Endothelial cell (in vitro differentiated cells): ENCODE results near the gene EIF2B1. TPM values are rescaled to one million over a fixed set of nuclear protein-coding genes. Genes with fewer than 3 reads are reported as not detected.

ENCODE experiments used
- DNase-seq: peaks from one replicate; pipeline ENCODE4 v3.0.0; 2021; ENCODE audit warnings: low spot score
- H3K27ac Mint-ChIP-seq: one replicate; pipeline ENCODE4 v1.8.0; 2021; ENCODE audit warnings: mixed read lengths, inconsistent platforms; ENCODE audit not compliant: unreplicated experiment
- H3K27me3 Mint-ChIP-seq: one replicate; pipeline ENCODE4 v1.8.0; 2021; ENCODE audit warnings: mild to moderate bottlenecking, moderate library complexity, mixed read lengths, inconsistent platforms; ENCODE audit not compliant: unreplicated experiment
- H3K36me3 Mint-ChIP-seq: one replicate; pipeline ENCODE4 v1.8.0; 2021; ENCODE audit warnings: mild to moderate bottlenecking, low read depth, mixed read lengths, inconsistent platforms; ENCODE audit not compliant: unreplicated experiment
- H3K4me1 Mint-ChIP-seq: one replicate; pipeline ENCODE4 v1.8.0; 2021; ENCODE audit warnings: mild to moderate bottlenecking, mixed read lengths, inconsistent platforms; ENCODE audit not compliant: unreplicated experiment
- H3K4me3 Mint-ChIP-seq: one replicate; pipeline ENCODE4 v1.8.0; 2021; ENCODE audit warnings: mild to moderate bottlenecking, mixed read lengths, inconsistent platforms; ENCODE audit not compliant: unreplicated experiment
- H3K9me3 Mint-ChIP-seq: one replicate; pipeline ENCODE4 v1.8.0; 2021; ENCODE audit warnings: mixed read lengths, inconsistent platforms; ENCODE audit not compliant: unreplicated experiment
- total RNA-seq: library from RNA; stranded (reverse); fragmentation: NEBNext Ultra II Directional; extraction: Animal tissue kit (Norgen Biotek cat#: 25700); gene quantifications from one replicate; pipeline ENCODE4 v1.2.1, GENCODE V29; 2021; ENCODE audit not compliant: unreplicated experiment
- TF ChIP-seq, protein P1 (sequence below): fragments of 200-600 bp; sonication (generic); IDR thresholded peaks from one replicate; pipeline ENCODE4 v1.5.0; 2021; ENCODE audit warnings: antibody characterized with exemption; ENCODE audit not compliant: unreplicated experiment

EIF2B1 gene
- total RNA-seq, 1 donor from 2014 or later: 52.0 TPM

DNA sequence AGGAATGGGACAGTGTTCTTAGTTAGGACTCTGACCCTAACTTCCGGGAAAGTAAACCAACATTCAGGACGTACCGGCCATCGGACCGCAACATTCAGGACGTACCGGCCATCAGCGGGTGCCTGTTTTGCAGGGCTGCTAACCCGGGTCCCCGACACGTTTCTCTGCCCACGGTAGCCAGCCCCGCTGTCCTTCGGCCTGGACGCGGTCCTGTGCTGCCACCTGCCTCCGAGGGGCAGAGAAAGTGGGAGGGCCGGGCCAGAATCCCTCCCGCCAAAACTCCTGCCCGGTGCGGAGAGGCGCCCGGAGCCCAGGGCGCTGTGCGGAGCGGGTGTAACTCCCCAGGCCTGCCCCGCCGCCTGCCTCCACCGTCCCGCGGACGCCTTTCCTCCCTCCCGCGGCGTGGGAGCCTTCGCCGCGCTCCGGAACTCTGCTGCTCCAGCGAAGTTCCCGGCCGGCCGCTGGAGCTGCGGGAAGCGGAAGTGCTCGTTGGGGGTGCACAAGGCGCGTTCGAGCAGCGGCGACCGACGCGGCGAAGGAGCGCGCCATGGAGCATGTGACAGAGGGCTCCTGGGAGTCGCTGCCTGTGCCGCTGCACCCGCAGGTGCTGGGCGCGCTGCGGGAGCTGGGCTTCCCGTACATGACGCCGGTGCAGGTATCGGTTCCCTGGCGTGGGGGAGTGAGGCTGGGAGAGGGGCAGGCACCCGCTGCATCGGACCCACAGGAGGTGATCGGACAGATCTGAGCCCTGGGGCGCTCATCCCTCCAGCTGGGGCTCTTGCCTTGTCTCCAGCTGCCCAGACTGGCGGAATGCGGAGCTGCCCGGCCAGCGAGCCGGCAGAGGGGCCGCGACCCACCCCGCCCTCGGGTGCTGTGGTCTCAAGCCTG is 31.6 kb downstream of the EIF2B1 start, which contains the start of gene DDX55:
DDX55 (plus strand) TSS at position 498 of the 888 bp plus-strand sequence; CDS start at position 548, 50 bp downstream.
- DNase-seq: peak; percentile 82
- H3K9me3 Mint-ChIP-seq: no peaks in the 10 kb centered on the region
- peaks cover 11% of the 10 kb centered on the region for H3K4me1 Mint-ChIP-seq
- peaks cover 11% of the 10 kb centered on the region for H3K27me3 Mint-ChIP-seq
- peak within 1 kb of the TSS; percentile 97 for H3K4me3 Mint-ChIP-seq
- peak within 1 kb of the TSS; percentile 90 for H3K27ac Mint-ChIP-seq
- TF ChIP-seq, protein P1, sequence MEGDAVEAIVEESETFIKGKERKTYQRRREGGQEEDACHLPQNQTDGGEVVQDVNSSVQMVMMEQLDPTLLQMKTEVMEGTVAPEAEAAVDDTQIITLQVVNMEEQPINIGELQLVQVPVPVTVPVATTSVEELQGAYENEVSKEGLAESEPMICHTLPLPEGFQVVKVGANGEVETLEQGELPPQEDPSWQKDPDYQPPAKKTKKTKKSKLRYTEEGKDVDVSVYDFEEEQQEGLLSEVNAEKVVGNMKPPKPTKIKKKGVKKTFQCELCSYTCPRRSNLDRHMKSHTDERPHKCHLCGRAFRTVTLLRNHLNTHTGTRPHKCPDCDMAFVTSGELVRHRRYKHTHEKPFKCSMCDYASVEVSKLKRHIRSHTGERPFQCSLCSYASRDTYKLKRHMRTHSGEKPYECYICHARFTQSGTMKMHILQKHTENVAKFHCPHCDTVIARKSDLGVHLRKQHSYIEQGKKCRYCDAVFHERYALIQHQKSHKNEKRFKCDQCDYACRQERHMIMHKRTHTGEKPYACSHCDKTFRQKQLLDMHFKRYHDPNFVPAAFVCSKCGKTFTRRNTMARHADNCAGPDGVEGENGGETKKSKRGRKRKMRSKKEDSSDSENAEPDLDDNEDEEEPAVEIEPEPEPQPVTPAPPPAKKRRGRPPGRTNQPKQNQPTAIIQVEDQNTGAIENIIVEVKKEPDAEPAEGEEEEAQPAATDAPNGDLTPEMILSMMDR: no peak
- peaks cover 12% of the 10 kb centered on the region for H3K36me3 Mint-ChIP-seq

DNA sequence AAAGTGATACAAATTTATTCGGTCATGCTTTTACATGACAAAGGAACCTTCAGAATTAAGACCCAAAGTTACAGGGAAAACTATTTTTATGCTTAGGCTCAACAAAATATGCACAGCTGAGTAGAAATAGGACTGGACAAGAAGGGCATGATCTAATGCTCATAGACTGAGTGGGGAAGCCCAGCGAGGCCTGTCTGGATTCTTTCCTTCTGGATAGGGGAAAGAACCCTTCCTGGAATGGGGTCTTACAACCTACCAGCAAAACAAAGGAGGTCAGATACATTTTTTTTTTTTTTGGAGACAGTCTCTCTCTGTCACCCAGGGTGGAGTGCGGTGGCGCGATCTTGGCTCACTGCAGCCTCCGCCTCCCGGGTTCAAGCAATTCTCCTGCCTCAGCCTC is 33.8 kb downstream of the EIF2B1 start:
- peaks cover 15% of the 10 kb centered on the region for H3K36me3 Mint-ChIP-seq
- H3K4me1 Mint-ChIP-seq: peaks cover 11% of the 10 kb centered on the region
- H3K9me3 Mint-ChIP-seq: no peaks in the 10 kb centered on the region
- peaks cover 11% of the 10 kb centered on the region for H3K27me3 Mint-ChIP-seq
- no peak overlapping the region for H3K4me3 Mint-ChIP-seq
- no peak overlapping the region for H3K27ac Mint-ChIP-seq
- TF ChIP-seq, protein P1: no peak
- DNase-seq: no peak

DNA sequence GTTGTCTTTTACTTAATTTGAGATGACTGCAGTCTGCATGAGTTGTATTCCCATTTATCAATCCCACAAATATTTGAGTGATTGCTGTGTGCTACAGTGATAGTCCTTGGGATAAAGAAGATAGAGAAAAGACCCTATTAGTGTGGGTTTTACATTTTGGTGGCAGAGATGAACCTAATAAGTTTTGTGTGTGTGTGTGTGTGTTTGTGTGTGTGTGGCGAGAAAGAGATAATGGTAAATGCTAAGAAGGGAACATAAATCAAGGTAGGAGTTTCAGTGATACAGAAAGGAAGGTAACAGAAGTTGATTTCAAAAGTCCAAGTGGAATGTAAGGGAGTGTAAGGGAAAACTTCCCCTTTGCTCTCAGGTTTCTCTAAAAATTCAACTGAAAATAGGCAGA is 34.2 kb downstream of the EIF2B1 start:
- peak overlapping the region; percentile 1 for H3K4me3 Mint-ChIP-seq
- H3K36me3 Mint-ChIP-seq: peaks cover 15% of the 10 kb centered on the region
- DNase-seq: no peak
- TF ChIP-seq, protein P1: no peak
- H3K27ac Mint-ChIP-seq: no peak overlapping the region
- no peaks in the 10 kb centered on the region for H3K9me3 Mint-ChIP-seq
- H3K4me1 Mint-ChIP-seq: peaks cover 11% of the 10 kb centered on the region
- peaks cover 11% of the 10 kb centered on the region for H3K27me3 Mint-ChIP-seq

DNA sequence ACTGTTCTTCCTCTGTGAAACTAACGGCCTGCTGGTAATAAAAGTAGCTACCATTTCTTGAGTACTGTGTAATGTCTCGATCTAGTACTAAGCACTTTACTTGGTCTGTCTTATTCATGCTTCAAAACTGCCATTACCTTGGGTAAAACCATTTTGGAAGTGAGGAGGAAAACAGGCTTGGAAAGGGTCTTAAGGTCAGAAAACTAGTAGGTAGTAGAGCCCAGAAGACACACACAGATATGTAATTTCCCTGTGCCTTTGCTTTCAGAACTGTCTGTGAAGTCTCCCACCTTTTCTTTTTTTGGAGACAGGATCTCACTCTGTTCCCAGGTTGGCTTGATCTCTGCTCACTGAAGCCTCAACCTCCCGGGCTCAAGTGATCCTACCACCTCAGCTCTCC is 35.0 kb downstream of the EIF2B1 start:
- Mint-ChIP-seq H3K9me3 (no peaks in the 10 kb centered on the region), H3K27ac (no peak overlapping the region), H3K4me1 (peaks cover 11% of the 10 kb centered on the region), H3K4me3 (no peak overlapping the region), H3K27me3 (peaks cover 11% of the 10 kb centered on the region), H3K36me3 (peaks cover 15% of the 10 kb centered on the region)
- TF ChIP-seq, protein P1: no peak
- DNase-seq: no peak

DNA sequence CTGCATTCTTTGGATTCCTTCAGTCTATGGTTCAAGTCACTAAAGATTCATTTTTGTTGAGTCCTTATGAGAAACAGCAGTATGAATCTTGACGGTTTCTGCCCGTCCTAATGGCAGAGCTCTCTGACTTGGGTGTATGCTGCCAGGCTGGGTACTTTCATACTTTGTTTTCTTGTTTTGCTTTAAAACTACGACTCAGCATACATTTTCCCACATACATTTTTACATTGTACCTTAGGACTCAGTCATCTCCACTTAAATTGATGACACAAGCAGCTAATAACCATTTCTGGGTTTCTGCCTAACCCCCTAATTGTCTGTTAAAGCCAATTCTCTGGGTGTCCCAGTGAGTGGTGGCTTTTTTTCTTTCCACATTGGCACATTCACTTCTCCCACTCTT is 36.4 kb downstream of the EIF2B1 start:
- H3K27me3 Mint-ChIP-seq: peaks cover 6% of the 10 kb centered on the region
- TF ChIP-seq, protein P1: no peak
- H3K27ac Mint-ChIP-seq: no peak overlapping the region
- no peak overlapping the region for H3K4me3 Mint-ChIP-seq
- no peaks in the 10 kb centered on the region for H3K9me3 Mint-ChIP-seq
- peaks cover 3% of the 10 kb centered on the region for H3K4me1 Mint-ChIP-seq
- H3K36me3 Mint-ChIP-seq: peaks cover 13% of the 10 kb centered on the region
- no peak for DNase-seq
